Liver (tissue), 9 donors: ENCODE data around the gene ROBO2. TPM values are rescaled to one million over a fixed set of nuclear protein-coding genes. Genes with fewer than 3 reads are reported as not detected.

ENCODE experiments used
- DNase-seq: peaks from one replicate; pipeline ENCODE4 v3.0.0-alpha.2; 2017; ENCODE audit warnings: low spot score
- H3K27ac ChIP-seq, 2 donors: one replicate each; pipeline ENCODE4 v1.7.0; 2013; ENCODE audit warnings: inconsistent platforms in 2 of 2, low read length in 2 of 2, control low read depth in 1 of 2, low read depth in 1 of 2, mild to moderate bottlenecking in 1 of 2
- H3K27me3 ChIP-seq, 4 donors: one replicate each; pipeline versions ENCODE4 v1.6.1 to v1.7.0; 2013; ENCODE audit warnings: low read length in 3 of 4, inconsistent platforms in 1 of 4, mild to moderate bottlenecking in 1 of 4, moderate library complexity in 1 of 4; ENCODE audit not compliant: control insufficient read depth in 4 of 4, insufficient read depth in 4 of 4
- H3K36me3 ChIP-seq, 4 donors: one replicate each; pipeline versions ENCODE4 v1.6.1 to v1.7.0; 2013; ENCODE audit warnings: low read length in 3 of 4, mild to moderate bottlenecking in 3 of 4, low read depth in 1 of 4, moderate library complexity in 1 of 4; ENCODE audit not compliant: control insufficient read depth in 4 of 4, insufficient read depth in 3 of 4
- H3K4me1 ChIP-seq, 4 donors: one replicate each; pipeline versions ENCODE4 v1.6.1 to v1.7.0; 2013; ENCODE audit warnings: low read length in 3 of 4, mild to moderate bottlenecking in 3 of 4, moderate library complexity in 1 of 4; ENCODE audit not compliant: control insufficient read depth in 4 of 4, insufficient read depth in 4 of 4
- H3K4me3 ChIP-seq, 3 donors: one replicate each; pipeline versions ENCODE4 v1.6.1 to v1.7.0; 2013; ENCODE audit warnings: low read length in 3 of 3, control low read depth in 1 of 3, low read depth in 1 of 3, mild to moderate bottlenecking in 1 of 3
- H3K9ac ChIP-seq, 2 donors: one replicate each; pipeline ENCODE4 v1.7.0; 2013; ENCODE audit warnings: low read length in 2 of 2, mild to moderate bottlenecking in 2 of 2, moderate library complexity in 2 of 2, control low read depth in 1 of 2, low read depth in 1 of 2
- H3K9me3 ChIP-seq, 4 donors: one replicate each; pipeline versions ENCODE4 v1.6.1 to v1.7.0; 2013; ENCODE audit warnings: low read length in 3 of 4; ENCODE audit not compliant: control insufficient read depth in 4 of 4
- ATF3 ChIP-seq: IDR thresholded peaks from 2 replicates; pipeline ENCODE4 v1.6.1; 2016; ENCODE audit warnings: antibody characterized with exemption
- CTCF ChIP-seq: fragments of 150-350 bp; IDR thresholded peaks from 2 replicates; pipeline ENCODE4 v1.5.1; 2017; ENCODE audit warnings: improper control_type of control experiment, low read depth, low read length; ENCODE audit not compliant: missing input control
- EGR1 ChIP-seq, 2 donors: IDR thresholded peaks; 2 replicates each; pipeline ENCODE4 v1.6.1; 2016 to 2018; ENCODE audit warnings: antibody characterized with exemption in 2 of 2, low read depth in 2 of 2
- FOXA1 ChIP-seq: IDR thresholded peaks from 2 replicates; pipeline ENCODE4 v1.6.1; 2016; ENCODE audit warnings: antibody characterized with exemption
- FOXA2 ChIP-seq: IDR thresholded peaks from 2 replicates; pipeline ENCODE4 v1.6.1; 2016; ENCODE audit warnings: antibody characterized with exemption
- GABPA ChIP-seq, 2 donors: IDR thresholded peaks in 1 of 2; conservative IDR thresholded peaks in 1 of 2; 2 replicates each; pipeline ENCODE4 v1.6.1; 2016; ENCODE audit warnings: antibody characterized with exemption in 2 of 2, mild to moderate bottlenecking in 1 of 2, moderate library complexity in 1 of 2
- HNF4A ChIP-seq, 2 donors: conservative IDR thresholded peaks; 2 replicates each; pipeline ENCODE4 v1.6.1; 2016; ENCODE audit warnings: antibody characterized with exemption in 2 of 2, mild to moderate bottlenecking in 2 of 2
- HNF4G ChIP-seq: IDR thresholded peaks from 2 replicates; pipeline ENCODE4 v1.6.1; 2016; ENCODE audit warnings: antibody characterized with exemption
- JUND ChIP-seq, 2 donors: IDR thresholded peaks; 2 replicates each; pipeline ENCODE4 v1.6.1; 2016; ENCODE audit warnings: antibody characterized with exemption in 2 of 2
- MAX ChIP-seq: IDR thresholded peaks from 2 replicates; pipeline ENCODE4 v1.6.1; 2016; ENCODE audit warnings: antibody characterized with exemption
- NR2F2 ChIP-seq: IDR thresholded peaks from 2 replicates; pipeline ENCODE4 v1.6.1; 2016; ENCODE audit warnings: antibody characterized with exemption
- RAD21 ChIP-seq, 2 donors: IDR thresholded peaks; 2 replicates each; pipeline ENCODE4 v1.6.1; 2016; ENCODE audit warnings: antibody characterized with exemption in 2 of 2, mild to moderate bottlenecking in 2 of 2
- REST ChIP-seq: IDR thresholded peaks from 2 replicates; pipeline ENCODE4 v1.6.1; 2016; ENCODE audit warnings: antibody characterized with exemption, mild to moderate bottlenecking
- TAF1 ChIP-seq: conservative IDR thresholded peaks from 2 replicates; pipeline ENCODE4 v1.6.1; 2016; ENCODE audit warnings: antibody characterized with exemption, mild to moderate bottlenecking
- YY1 ChIP-seq: IDR thresholded peaks from 2 replicates; pipeline ENCODE4 v1.6.1; 2016; ENCODE audit warnings: antibody characterized with exemption, mild to moderate bottlenecking
- ZBTB33 ChIP-seq: IDR thresholded peaks from 2 replicates; pipeline ENCODE4 v1.6.1; 2016; ENCODE audit warnings: antibody characterized with exemption
- WGBS: extraction: QIAGEN DNeasy Blood & Tissue Kit; methylation state at CpG from one replicate; pipeline ENCODE4 v1.1.7; 2013; 5-methylcytosine and 5-hydroxymethylcytosine counted together
- polyA plus RNA-seq, 2 donors: library from polyadenylated mRNA; stranded (reverse) in 1 of 2; unstranded in 1 of 2; fragments of 200-250 nt in 1 of 2; fragments of >200 nt in 1 of 2; fragmentation: Nextera tagmentation in 1 of 2; extraction: Ambion mirVana in 1 of 2; gene quantifications; one replicate each; pipeline versions ENCODE4 v1.2.1 to v1.2.3, GENCODE V29; 2013 to 2015
- total RNA-seq, 2 donors: library from RNA; depleted of rRNA; stranded (reverse); fragments of >200 nt; gene quantifications; one replicate each; pipeline ENCODE4 v1.2.3, GENCODE V29; 2014
- donor health status: healthy.
- donor health status: healthy.
- donor health status: healthy.
- donor health status: healthy.
- donor health status: healthy.

The ROBO2 gene
- total and polyA plus RNA-seq, 4 donors: 0.22 to 19.4 (median 1.1) TPM

- no peaks in the 10 kb centered on the region for H3K27me3 ChIP-seq
- H3K4me1 ChIP-seq: no peaks in the 10 kb centered on the region
- H3K9me3 ChIP-seq: no peaks in the 10 kb centered on the region
- H3K36me3 ChIP-seq: no peaks in the 10 kb centered on the region
- H3K4me3 ChIP-seq: no peak overlapping the region
- DNase-seq: no peak
- TF ChIP-seq HNF4G (no peak), GABPA (IDR thresholded peaks at IDR 0.05 in 1 of 2, conservative IDR thresholded peaks at IDR 0.05 in 1 of 2) (no peak), RAD21 (IDR thresholded peaks at IDR 0.05) (no peak), FOXA1 (no peak)
- H3K27ac ChIP-seq: no peak overlapping the region
- no peak overlapping the region for H3K9ac ChIP-seq
Observed at GRCh38 chr3:77426531-77426930, 386.6 kb downstream of the ROBO2 start.

GRCh38 chr3:77427528-77427927 lies 387.6 kb downstream of the ROBO2 start:
- Histone ChIP-seq H3K9me3 (no peaks in the 10 kb centered on the region), H3K36me3 (no peaks in the 10 kb centered on the region), H3K9ac (no peak overlapping the region), H3K27me3 (no peaks in the 10 kb centered on the region), H3K4me1 (no peaks in the 10 kb centered on the region), H3K27ac (no peak overlapping the region), H3K4me3 (no peak overlapping the region)
- no peak for TF ChIP-seq FOXA1
- TF ChIP-seq TAF1: no peak
- TF ChIP-seq HNF4G: no peak
- TF ChIP-seq CTCF: no peak
- TF ChIP-seq HNF4A (conservative IDR thresholded peaks at IDR 0.05): no peak
- no peak for TF ChIP-seq ATF3
- TF ChIP-seq ZBTB33: no peak
- no peak for TF ChIP-seq RAD21 (IDR thresholded peaks at IDR 0.05)
- TF ChIP-seq YY1: no peak
- no peak for TF ChIP-seq JUND (IDR thresholded peaks at IDR 0.05)
- no peak for TF ChIP-seq REST
- no peak for TF ChIP-seq NR2F2
- no peak for TF ChIP-seq GABPA (IDR thresholded peaks at IDR 0.05 in 1 of 2, conservative IDR thresholded peaks at IDR 0.05 in 1 of 2)
- no peak for TF ChIP-seq EGR1 (IDR thresholded peaks at IDR 0.05; ENCODE audit: low read depth in 2 of 2)
- TF ChIP-seq MAX: no peak
- no peak for TF ChIP-seq FOXA2
- no peak for DNase-seq
- WGBS: 81% methylated on average over 3 of the region's 3 CpGs
